ENCODE results near the gene ZNF862. TPM values are rescaled to one million over a fixed set of nuclear protein-coding genes. Genes with fewer than 3 reads are reported as not detected.

ZNF862 gene
- total RNA-seq, 1 donor from 2014 or later = 22.6 TPM

- peaks cover 24% of the 10 kb centered on the region for H3K4me1 Mint-ChIP-seq (ENCODE audit: unreplicated experiment)
- no peak for DNase-seq (ENCODE audit: low spot score)
- peaks cover 21% of the 10 kb centered on the region for H3K36me3 Mint-ChIP-seq (ENCODE audit: low read depth, unreplicated experiment)
- no peaks in the 10 kb centered on the region for H3K9me3 Mint-ChIP-seq (ENCODE audit: unreplicated experiment)
- H3K4me3 Mint-ChIP-seq (ENCODE audit: unreplicated experiment) = no peak overlapping the region
- H3K27ac Mint-ChIP-seq (ENCODE audit: unreplicated experiment) = no peak overlapping the region
- no peak for TF ChIP-seq CTCF (IDR thresholded peaks at IDR 0.05; ENCODE audit: unreplicated experiment)
- peaks cover 6% of the 10 kb centered on the region for H3K27me3 Mint-ChIP-seq (ENCODE audit: unreplicated experiment)
Measured at GRCh38 chr7:149859876-149860275, 21.7 kb downstream of the ZNF862 start.

GRCh38 chr7:149860821-149861727 is 22.9 kb downstream of the ZNF862 start:
- no peak overlapping the region for H3K27ac Mint-ChIP-seq (ENCODE audit: unreplicated experiment)

GRCh38 chr7:149861728-149862045 is 23.5 kb downstream of the ZNF862 start:
- Mint-ChIP-seq H3K36me3 (ENCODE audit: low read depth, unreplicated experiment) (peaks cover 21% of the 10 kb centered on the region), H3K4me1 (ENCODE audit: unreplicated experiment) (peaks cover 20% of the 10 kb centered on the region), H3K27me3 (ENCODE audit: unreplicated experiment) (peaks cover 8% of the 10 kb centered on the region), H3K4me3 (ENCODE audit: unreplicated experiment) (no peak overlapping the region), H3K27ac (ENCODE audit: unreplicated experiment) (no peak overlapping the region), H3K9me3 (ENCODE audit: unreplicated experiment) (no peaks in the 10 kb centered on the region)
- DNase-seq (ENCODE audit: low spot score) = no peak
- no peak for TF ChIP-seq CTCF (IDR thresholded peaks at IDR 0.05; ENCODE audit: unreplicated experiment)

More at GRCh38 chr7:149860821-149861727, 22.9 kb downstream of the ZNF862 start:
- H3K4me3 Mint-ChIP-seq (ENCODE audit: unreplicated experiment) = peak overlapping the region; percentile 60
- H3K27me3 Mint-ChIP-seq (ENCODE audit: unreplicated experiment) = peaks cover 10% of the 10 kb centered on the region
- H3K9me3 Mint-ChIP-seq (ENCODE audit: unreplicated experiment) = no peaks in the 10 kb centered on the region
- DNase-seq (ENCODE audit: low spot score) = peak; percentile 53
- peak; percentile 77 for TF ChIP-seq CTCF (IDR thresholded peaks at IDR 0.05; ENCODE audit: unreplicated experiment)
- H3K36me3 Mint-ChIP-seq (ENCODE audit: low read depth, unreplicated experiment) = peaks cover 21% of the 10 kb centered on the region
- H3K4me1 Mint-ChIP-seq (ENCODE audit: unreplicated experiment) = peaks cover 26% of the 10 kb centered on the region

GRCh38 chr7:149862156-149862555 is 24.0 kb downstream of the ZNF862 start:
- Mint-ChIP-seq H3K36me3 (ENCODE audit: low read depth, unreplicated experiment) (peaks cover 21% of the 10 kb centered on the region), H3K4me1 (ENCODE audit: unreplicated experiment) (peaks cover 15% of the 10 kb centered on the region), H3K27me3 (ENCODE audit: unreplicated experiment) (peaks cover 8% of the 10 kb centered on the region), H3K27ac (ENCODE audit: unreplicated experiment) (no peak overlapping the region), H3K4me3 (ENCODE audit: unreplicated experiment) (no peak overlapping the region), H3K9me3 (ENCODE audit: unreplicated experiment) (no peaks in the 10 kb centered on the region)
- no peak for TF ChIP-seq CTCF (IDR thresholded peaks at IDR 0.05; ENCODE audit: unreplicated experiment)
- DNase-seq (ENCODE audit: low spot score) = no peak

DNA sequence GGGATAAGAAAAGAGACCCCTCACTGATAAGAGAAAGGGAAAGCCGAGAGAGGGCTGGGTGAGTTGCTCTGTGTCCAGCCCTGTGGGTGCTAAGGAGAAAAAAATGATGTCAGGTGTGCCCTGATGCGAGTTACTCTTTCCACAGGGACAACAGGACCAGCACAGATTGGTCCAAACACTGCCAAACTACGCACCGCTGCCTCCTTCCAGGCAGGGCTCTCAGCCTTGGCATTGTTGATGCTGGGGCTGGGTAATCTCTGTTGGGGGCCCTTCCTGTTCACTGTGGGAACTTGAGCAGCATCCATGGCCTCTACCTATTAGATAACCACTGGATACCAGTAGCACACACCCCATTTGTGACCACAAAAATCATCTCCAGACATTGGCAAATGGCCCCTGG is 25.3 kb downstream of the ZNF862 start:
- Mint-ChIP-seq H3K27me3 (ENCODE audit: unreplicated experiment) (peaks cover 8% of the 10 kb centered on the region), H3K9me3 (ENCODE audit: unreplicated experiment) (no peaks in the 10 kb centered on the region), H3K36me3 (ENCODE audit: low read depth, unreplicated experiment) (peaks cover 21% of the 10 kb centered on the region), H3K4me1 (ENCODE audit: unreplicated experiment) (peaks cover 12% of the 10 kb centered on the region), H3K4me3 (ENCODE audit: unreplicated experiment) (no peak overlapping the region), H3K27ac (ENCODE audit: unreplicated experiment) (no peak overlapping the region)
- no peak for DNase-seq (ENCODE audit: low spot score)
- TF ChIP-seq CTCF (IDR thresholded peaks at IDR 0.05; ENCODE audit: unreplicated experiment) = no peak
